ENCODE measurements around the gene CPZ.
"Not testable (repeated sequence)": the region's sequence is repeated elsewhere in the genome, so short reads cannot be mapped to it uniquely, and the experiment has no call there.

- TF ChIP-seq CTCF (conservative IDR thresholded peaks at IDR 0.05; ENCODE audit: low read depth in 2 of 2); POLR2AphosphoS5 (IDR thresholded peaks at IDR 0.05; ENCODE audit: low read depth); JUNB (IDR thresholded peaks at IDR 0.05; ENCODE audit: unreplicated experiment); EZH2phosphoT487 (IDR thresholded peaks at IDR 0.05; ENCODE audit: unreplicated experiment); EZH2 (IDR thresholded peaks at IDR 0.05; ENCODE audit: low read depth, unreplicated experiment); REST (IDR thresholded peaks at IDR 0.05; ENCODE audit: unreplicated experiment); CREB1 (CRISPR knock-in tag; IDR thresholded peaks at IDR 0.05; ENCODE audit: low read depth); ZNF114 (CRISPR knock-in tag; IDR thresholded peaks at IDR 0.05); NANOG (IDR thresholded peaks at IDR 0.05; ENCODE audit: borderline replicate concordance): not testable (repeated sequence)
These were observed 43.5 kb downstream of the CPZ start for GRCh38 chr4:8635897-8636554.

Data from GM23338 (cell line).